ENCODE data around the gene CIDEB. TPM values are rescaled to one million over a fixed set of nuclear protein-coding genes. Genes with fewer than 3 reads are reported as not detected.

CIDEB gene
- total RNA-seq, 1 experiment from 2014 or later = 0.06 TPM

- DNase-seq (ENCODE audit: low read depth) = peak; percentile 32
Measured at GRCh38 chr14:24312736-24313507, 5.1 kb upstream of the CIDEB start.

GRCh38 chr14:24311837-24312615 lies 4.2 kb upstream of the CIDEB start:
- DNase-seq (ENCODE audit: low read depth) = no peak

- DNase-seq (ENCODE audit: low read depth) = peak; percentile 64
Measured at GRCh38 chr14:24310646-24311604, 3.1 kb upstream of the CIDEB start, which contains the start of gene LTB4R. Gene LTB4R, plus strand, starts transcription at chr14:24311502. Its CDS starts 4,150 bp downstream, at chr14:24315652.

GRCh38 chr14:24310265-24310645 lies 2.5 kb upstream of the CIDEB start:
- no peak for DNase-seq (ENCODE audit: low read depth)

GRCh38 chr14:24309538-24310264 lies 1.9 kb upstream of the CIDEB start, which contains the start of gene LTB4R2:
Gene LTB4R2, plus strand, starts transcription at chr14:24310140. Its CDS starts 525 bp downstream, at chr14:24310665.
- DNase-seq (ENCODE audit: low read depth) = no peak

- no peak for DNase-seq (ENCODE audit: low read depth)
Measured at GRCh38 chr14:24308342-24309124, 756 bp upstream of the CIDEB start.

GRCh38 chr14:24307156-24307574 lies 612 bp downstream of the CIDEB start:
- no peak for DNase-seq (ENCODE audit: low read depth)

GRCh38 chr14:24304019-24304387 lies 3.8 kb downstream of the CIDEB start:
- DNase-seq (ENCODE audit: low read depth) = no peak

- DNase-seq (ENCODE audit: low read depth) = no peak
Measured at GRCh38 chr14:24300326-24300980, 7.3 kb downstream of the CIDEB start.

- peak; percentile 92 for DNase-seq (ENCODE audit: low read depth)
Measured at GRCh38 chr14:24299255-24300191, 8.3 kb downstream of the CIDEB start, which contains the start of the genes DHRS1 and NOP9. Gene DHRS1, minus strand, starts transcription at chr14:24299780. Its CDS starts 674 bp downstream, at chr14:24299106. Gene NOP9, plus strand, starts transcription at chr14:24299850. Its CDS starts 105 bp downstream, at chr14:24299955.

- peak; percentile 85 for DNase-seq (ENCODE audit: low read depth)
Measured at GRCh38 chr14:24298892-24299254, 8.9 kb downstream of the CIDEB start.

- DNase-seq (ENCODE audit: low read depth) = peak; percentile 32
Measured at GRCh38 chr14:24297190-24297964, 10.4 kb downstream of the CIDEB start.

GRCh38 chr14:24296341-24297157 lies 11.2 kb downstream of the CIDEB start:
- peak; percentile 94 for DNase-seq (ENCODE audit: low read depth)

GRCh38 chr14:24293525-24293924 lies 14.3 kb downstream of the CIDEB start:
- DNase-seq (ENCODE audit: low read depth) = no peak

- DNase-seq (ENCODE audit: low read depth) = no peak
Measured at GRCh38 chr14:24292118-24292807, 15.5 kb downstream of the CIDEB start.

All from Daoy (cell line).